ENCODE measurements around the gene RHOJ. TPM values are rescaled to one million over a fixed set of nuclear protein-coding genes. Genes with fewer than 3 reads are reported as not detected.

RHOJ gene
- total and polyA plus RNA-seq, 2 experiments from 2014 or later, result 0.17 TPM; not detected in 1

DNA sequence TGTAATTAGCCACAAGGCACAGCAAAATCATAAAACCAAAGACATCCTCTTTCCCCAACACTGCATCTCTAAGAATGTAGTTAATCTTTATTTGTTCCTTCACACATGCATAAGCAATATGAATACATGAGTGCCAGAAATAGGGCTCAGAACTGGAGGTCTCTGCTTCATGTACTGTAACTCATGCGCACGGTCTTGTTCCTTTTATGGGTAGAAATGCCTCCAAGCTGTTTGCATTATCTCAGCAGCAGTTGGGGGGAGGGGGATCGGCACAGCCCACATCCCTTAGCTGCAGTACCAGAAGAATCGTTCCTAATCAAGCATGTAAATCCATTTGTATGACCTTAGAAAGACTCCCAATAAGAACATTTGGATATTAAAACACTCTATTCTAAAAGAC is 20.0 kb downstream of the RHOJ start:
- peaks cover 7% of the 10 kb centered on the region; the same call in 1 of the 3 replicates for H3K4me1 Mint-ChIP-seq
- ATAC-seq (no peak), DNase-seq (ENCODE audit: low spot score) (no peak)
- Histone ChIP-seq H3K9me2 (ENCODE audit: insufficient read depth) (no peaks in the 10 kb centered on the region), H3K4me1 (ENCODE audit: insufficient read depth) (no peaks in the 10 kb centered on the region), H3F3A (replicated peaks; ENCODE audit: low read depth) (no peaks in the 10 kb centered on the region), H4K20me1 (replicated peaks; ENCODE audit: insufficient read depth) (no peaks in the 10 kb centered on the region), H3K79me2 (replicated peaks; ENCODE audit: insufficient read depth) (no peaks in the 10 kb centered on the region), H2AFZ (peak overlapping the region; percentile 60; the same call in 1 of the 2 replicates), H3K4me3 (no peak overlapping the region), H3K36me3 (ENCODE audit: insufficient read depth) (no peaks in the 10 kb centered on the region), H3K27me3 (ENCODE audit: insufficient read depth) (no peaks in the 10 kb centered on the region), H3K4me2 (no peak overlapping the region), H3K27ac (ENCODE audit: low read depth) (no peak overlapping the region)
- H3K36me3 Mint-ChIP-seq (ENCODE audit: low read depth), result no peaks in the 10 kb centered on the region
- H3K27ac Mint-ChIP-seq, result no peak overlapping the region
- H3K9me3 Mint-ChIP-seq, result no peaks in the 10 kb centered on the region
- peaks cover 4% of the 10 kb centered on the region for H3K27me3 Mint-ChIP-seq (ENCODE audit: insufficient read depth, low read depth, poor library complexity)
- H3K4me3 Mint-ChIP-seq, result no peak overlapping the region
- TF ChIP-seq JUNB (IDR thresholded peaks at IDR 0.05; ENCODE audit: unreplicated experiment) (no peak), EZH2 (IDR thresholded peaks at IDR 0.05; ENCODE audit: low read depth, unreplicated experiment) (no peak), NANOG (IDR thresholded peaks at IDR 0.05; ENCODE audit: borderline replicate concordance) (no peak), STAT1 (IDR thresholded peaks at IDR 0.05; ENCODE audit: unreplicated experiment) (no peak), EZH2phosphoT487 (IDR thresholded peaks at IDR 0.05; ENCODE audit: unreplicated experiment) (no peak), ZNF331 (CRISPR knock-in tag; IDR thresholded peaks at IDR 0.05; ENCODE audit: low read depth) (no peak), POLR2AphosphoS5 (IDR thresholded peaks at IDR 0.05; ENCODE audit: low read depth) (no peak), CREB1 (CRISPR knock-in tag; IDR thresholded peaks at IDR 0.05; ENCODE audit: low read depth) (no peak), ZNF114 (CRISPR knock-in tag; IDR thresholded peaks at IDR 0.05) (no peak)
- TF ChIP-seq, protein P1, sequence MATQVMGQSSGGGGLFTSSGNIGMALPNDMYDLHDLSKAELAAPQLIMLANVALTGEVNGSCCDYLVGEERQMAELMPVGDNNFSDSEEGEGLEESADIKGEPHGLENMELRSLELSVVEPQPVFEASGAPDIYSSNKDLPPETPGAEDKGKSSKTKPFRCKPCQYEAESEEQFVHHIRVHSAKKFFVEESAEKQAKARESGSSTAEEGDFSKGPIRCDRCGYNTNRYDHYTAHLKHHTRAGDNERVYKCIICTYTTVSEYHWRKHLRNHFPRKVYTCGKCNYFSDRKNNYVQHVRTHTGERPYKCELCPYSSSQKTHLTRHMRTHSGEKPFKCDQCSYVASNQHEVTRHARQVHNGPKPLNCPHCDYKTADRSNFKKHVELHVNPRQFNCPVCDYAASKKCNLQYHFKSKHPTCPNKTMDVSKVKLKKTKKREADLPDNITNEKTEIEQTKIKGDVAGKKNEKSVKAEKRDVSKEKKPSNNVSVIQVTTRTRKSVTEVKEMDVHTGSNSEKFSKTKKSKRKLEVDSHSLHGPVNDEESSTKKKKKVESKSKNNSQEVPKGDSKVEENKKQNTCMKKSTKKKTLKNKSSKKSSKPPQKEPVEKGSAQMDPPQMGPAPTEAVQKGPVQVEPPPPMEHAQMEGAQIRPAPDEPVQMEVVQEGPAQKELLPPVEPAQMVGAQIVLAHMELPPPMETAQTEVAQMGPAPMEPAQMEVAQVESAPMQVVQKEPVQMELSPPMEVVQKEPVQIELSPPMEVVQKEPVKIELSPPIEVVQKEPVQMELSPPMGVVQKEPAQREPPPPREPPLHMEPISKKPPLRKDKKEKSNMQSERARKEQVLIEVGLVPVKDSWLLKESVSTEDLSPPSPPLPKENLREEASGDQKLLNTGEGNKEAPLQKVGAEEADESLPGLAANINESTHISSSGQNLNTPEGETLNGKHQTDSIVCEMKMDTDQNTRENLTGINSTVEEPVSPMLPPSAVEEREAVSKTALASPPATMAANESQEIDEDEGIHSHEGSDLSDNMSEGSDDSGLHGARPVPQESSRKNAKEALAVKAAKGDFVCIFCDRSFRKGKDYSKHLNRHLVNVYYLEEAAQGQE (IDR thresholded peaks at IDR 0.05; ENCODE audit: unreplicated experiment), result no peak
- TF ChIP-seq, protein P2, sequence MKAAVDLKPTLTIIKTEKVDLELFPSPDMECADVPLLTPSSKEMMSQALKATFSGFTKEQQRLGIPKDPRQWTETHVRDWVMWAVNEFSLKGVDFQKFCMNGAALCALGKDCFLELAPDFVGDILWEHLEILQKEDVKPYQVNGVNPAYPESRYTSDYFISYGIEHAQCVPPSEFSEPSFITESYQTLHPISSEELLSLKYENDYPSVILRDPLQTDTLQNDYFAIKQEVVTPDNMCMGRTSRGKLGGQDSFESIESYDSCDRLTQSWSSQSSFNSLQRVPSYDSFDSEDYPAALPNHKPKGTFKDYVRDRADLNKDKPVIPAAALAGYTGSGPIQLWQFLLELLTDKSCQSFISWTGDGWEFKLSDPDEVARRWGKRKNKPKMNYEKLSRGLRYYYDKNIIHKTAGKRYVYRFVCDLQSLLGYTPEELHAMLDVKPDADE (IDR thresholded peaks at IDR 0.05), result no peak
- TF ChIP-seq, protein P3, sequence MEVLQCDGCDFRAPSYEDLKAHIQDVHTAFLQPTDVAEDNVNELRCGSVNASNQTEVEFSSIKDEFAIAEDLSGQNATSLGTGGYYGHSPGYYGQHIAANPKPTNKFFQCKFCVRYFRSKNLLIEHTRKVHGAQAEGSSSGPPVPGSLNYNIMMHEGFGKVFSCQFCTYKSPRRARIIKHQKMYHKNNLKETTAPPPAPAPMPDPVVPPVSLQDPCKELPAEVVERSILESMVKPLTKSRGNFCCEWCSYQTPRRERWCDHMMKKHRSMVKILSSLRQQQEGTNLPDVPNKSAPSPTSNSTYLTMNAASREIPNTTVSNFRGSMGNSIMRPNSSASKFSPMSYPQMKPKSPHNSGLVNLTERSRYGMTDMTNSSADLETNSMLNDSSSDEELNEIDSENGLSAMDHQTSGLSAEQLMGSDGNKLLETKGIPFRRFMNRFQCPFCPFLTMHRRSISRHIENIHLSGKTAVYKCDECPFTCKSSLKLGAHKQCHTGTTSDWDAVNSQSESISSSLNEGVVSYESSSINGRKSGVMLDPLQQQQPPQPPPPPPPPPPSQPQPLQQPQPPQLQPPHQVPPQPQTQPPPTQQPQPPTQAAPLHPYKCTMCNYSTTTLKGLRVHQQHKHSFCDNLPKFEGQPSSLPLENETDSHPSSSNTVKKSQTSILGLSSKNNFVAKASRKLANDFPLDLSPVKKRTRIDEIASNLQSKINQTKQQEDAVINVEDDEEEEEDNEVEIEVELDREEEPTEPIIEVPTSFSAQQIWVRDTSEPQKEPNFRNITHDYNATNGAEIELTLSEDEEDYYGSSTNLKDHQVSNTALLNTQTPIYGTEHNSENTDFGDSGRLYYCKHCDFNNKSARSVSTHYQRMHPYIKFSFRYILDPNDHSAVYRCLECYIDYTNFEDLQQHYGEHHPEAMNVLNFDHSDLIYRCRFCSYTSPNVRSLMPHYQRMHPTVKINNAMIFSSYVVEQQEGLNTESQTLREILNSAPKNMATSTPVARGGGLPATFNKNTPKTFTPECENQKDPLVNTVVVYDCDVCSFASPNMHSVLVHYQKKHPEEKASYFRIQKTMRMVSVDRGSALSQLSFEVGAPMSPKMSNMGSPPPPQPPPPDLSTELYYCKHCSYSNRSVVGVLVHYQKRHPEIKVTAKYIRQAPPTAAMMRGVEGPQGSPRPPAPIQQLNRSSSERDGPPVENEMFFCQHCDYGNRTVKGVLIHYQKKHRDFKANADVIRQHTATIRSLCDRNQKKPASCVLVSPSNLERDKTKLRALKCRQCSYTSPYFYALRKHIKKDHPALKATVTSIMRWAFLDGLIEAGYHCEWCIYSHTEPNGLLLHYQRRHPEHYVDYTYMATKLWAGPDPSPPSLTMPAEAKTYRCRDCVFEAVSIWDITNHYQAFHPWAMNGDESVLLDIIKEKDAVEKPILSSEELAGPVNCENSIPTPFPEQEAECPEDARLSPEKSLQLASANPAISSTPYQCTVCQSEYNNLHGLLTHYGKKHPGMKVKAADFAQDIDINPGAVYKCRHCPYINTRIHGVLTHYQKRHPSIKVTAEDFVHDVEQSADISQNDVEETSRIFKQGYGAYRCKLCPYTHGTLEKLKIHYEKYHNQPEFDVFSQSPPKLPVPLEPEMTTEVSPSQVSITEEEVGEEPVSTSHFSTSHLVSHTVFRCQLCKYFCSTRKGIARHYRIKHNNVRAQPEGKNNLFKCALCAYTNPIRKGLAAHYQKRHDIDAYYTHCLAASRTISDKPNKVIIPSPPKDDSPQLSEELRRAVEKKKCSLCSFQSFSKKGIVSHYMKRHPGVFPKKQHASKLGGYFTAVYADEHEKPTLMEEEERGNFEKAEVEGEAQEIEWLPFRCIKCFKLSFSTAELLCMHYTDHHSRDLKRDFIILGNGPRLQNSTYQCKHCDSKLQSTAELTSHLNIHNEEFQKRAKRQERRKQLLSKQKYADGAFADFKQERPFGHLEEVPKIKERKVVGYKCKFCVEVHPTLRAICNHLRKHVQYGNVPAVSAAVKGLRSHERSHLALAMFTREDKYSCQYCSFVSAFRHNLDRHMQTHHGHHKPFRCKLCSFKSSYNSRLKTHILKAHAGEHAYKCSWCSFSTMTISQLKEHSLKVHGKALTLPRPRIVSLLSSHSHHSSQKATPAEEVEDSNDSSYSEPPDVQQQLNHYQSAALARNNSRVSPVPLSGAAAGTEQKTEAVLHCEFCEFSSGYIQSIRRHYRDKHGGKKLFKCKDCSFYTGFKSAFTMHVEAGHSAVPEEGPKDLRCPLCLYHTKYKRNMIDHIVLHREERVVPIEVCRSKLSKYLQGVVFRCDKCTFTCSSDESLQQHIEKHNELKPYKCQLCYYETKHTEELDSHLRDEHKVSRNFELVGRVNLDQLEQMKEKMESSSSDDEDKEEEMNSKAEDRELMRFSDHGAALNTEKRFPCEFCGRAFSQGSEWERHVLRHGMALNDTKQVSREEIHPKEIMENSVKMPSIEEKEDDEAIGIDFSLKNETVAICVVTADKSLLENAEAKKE (CRISPR knock-in tag; IDR thresholded peaks at IDR 0.05), result no peak
- TF ChIP-seq, protein P4, sequence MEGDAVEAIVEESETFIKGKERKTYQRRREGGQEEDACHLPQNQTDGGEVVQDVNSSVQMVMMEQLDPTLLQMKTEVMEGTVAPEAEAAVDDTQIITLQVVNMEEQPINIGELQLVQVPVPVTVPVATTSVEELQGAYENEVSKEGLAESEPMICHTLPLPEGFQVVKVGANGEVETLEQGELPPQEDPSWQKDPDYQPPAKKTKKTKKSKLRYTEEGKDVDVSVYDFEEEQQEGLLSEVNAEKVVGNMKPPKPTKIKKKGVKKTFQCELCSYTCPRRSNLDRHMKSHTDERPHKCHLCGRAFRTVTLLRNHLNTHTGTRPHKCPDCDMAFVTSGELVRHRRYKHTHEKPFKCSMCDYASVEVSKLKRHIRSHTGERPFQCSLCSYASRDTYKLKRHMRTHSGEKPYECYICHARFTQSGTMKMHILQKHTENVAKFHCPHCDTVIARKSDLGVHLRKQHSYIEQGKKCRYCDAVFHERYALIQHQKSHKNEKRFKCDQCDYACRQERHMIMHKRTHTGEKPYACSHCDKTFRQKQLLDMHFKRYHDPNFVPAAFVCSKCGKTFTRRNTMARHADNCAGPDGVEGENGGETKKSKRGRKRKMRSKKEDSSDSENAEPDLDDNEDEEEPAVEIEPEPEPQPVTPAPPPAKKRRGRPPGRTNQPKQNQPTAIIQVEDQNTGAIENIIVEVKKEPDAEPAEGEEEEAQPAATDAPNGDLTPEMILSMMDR (conservative IDR thresholded peaks at IDR 0.05; ENCODE audit: low read depth in 2 of 2), result no peak
